ENCODE measurements around the gene TMEM63A.

The TMEM63A gene

GRCh38 chr1:225883616-225884265, 1.6 kb upstream of the TMEM63A start:
- no peak for DNase-seq

- DNase-seq: no peak
Observed at GRCh38 chr1:225882694-225883615, 775 bp upstream of the TMEM63A start.

- no peak for DNase-seq
Observed at GRCh38 chr1:225881081-225881958, 860 bp downstream of the TMEM63A start.

GRCh38 chr1:225880636-225881035, 1.5 kb downstream of the TMEM63A start:
- no peak for DNase-seq

GRCh38 chr1:225880222-225880588, 2.0 kb downstream of the TMEM63A start:
- no peak for DNase-seq

GRCh38 chr1:225879521-225880221, 2.5 kb downstream of the TMEM63A start:
- no peak for DNase-seq

- DNase-seq: no peak
Observed at GRCh38 chr1:225878282-225878681, 3.9 kb downstream of the TMEM63A start.

GRCh38 chr1:225877580-225877979, 4.6 kb downstream of the TMEM63A start:
- no peak for DNase-seq

GRCh38 chr1:225876900-225877510, 5.2 kb downstream of the TMEM63A start:
- DNase-seq: no peak

GRCh38 chr1:225875044-225875815, 7.0 kb downstream of the TMEM63A start:
- no peak for DNase-seq

GRCh38 chr1:225874431-225874830, 7.7 kb downstream of the TMEM63A start:
- no peak for DNase-seq

GRCh38 chr1:225873281-225873850, 8.8 kb downstream of the TMEM63A start:
- no peak for DNase-seq

GRCh38 chr1:225872075-225872430, 10.1 kb downstream of the TMEM63A start:
- DNase-seq: no peak

- DNase-seq: no peak
Observed at GRCh38 chr1:225871359-225872074, 10.7 kb downstream of the TMEM63A start.

- DNase-seq: no peak
Observed at GRCh38 chr1:225870911-225871310, 11.3 kb downstream of the TMEM63A start.

- no peak for DNase-seq
Observed at GRCh38 chr1:225868631-225869330, 13.4 kb downstream of the TMEM63A start.

GRCh38 chr1:225866981-225867380, 15.2 kb downstream of the TMEM63A start:
- DNase-seq: no peak

GRCh38 chr1:225866061-225866837, 15.9 kb downstream of the TMEM63A start:
- no peak for DNase-seq

- no peak for DNase-seq
Observed at GRCh38 chr1:225865514-225865913, 16.7 kb downstream of the TMEM63A start.
